ENCODE measurements around the gene ZAP70.
A peak's percentile ranks its signal among the peaks of the same experiment; 100 is the strongest.

Gene ZAP70

GRCh38 chr2:97752342-97753334 is 39.3 kb downstream of the ZAP70 start:
- DNase-seq (ENCODE audit: low read depth in 2 of 2): no peak

- DNase-seq (ENCODE audit: low read depth in 2 of 2): no peak
These were observed 41.4 kb downstream of the ZAP70 start for GRCh38 chr2:97754690-97755346.

- no peak for DNase-seq (ENCODE audit: low read depth in 2 of 2)
These were observed 42.1 kb downstream of the ZAP70 start for GRCh38 chr2:97755491-97755890.

GRCh38 chr2:97757062-97757461 is 43.7 kb downstream of the ZAP70 start:
- DNase-seq (ENCODE audit: low read depth in 2 of 2): no peak

- DNase-seq (ENCODE audit: low read depth in 2 of 2): no peak
These were observed 44.8 kb downstream of the ZAP70 start for GRCh38 chr2:97758131-97758705.

GRCh38 chr2:97759727-97760407 is 46.5 kb downstream of the ZAP70 start:
- no peak for DNase-seq (ENCODE audit: low read depth in 2 of 2)

- no peak for DNase-seq (ENCODE audit: low read depth in 2 of 2)
These were observed 47.2 kb downstream of the ZAP70 start for GRCh38 chr2:97760480-97761049.

- DNase-seq (ENCODE audit: low read depth in 2 of 2): peak in 1 of 2 donors; percentile 39
These were observed 47.8 kb downstream of the ZAP70 start for GRCh38 chr2:97761192-97761591.

- DNase-seq (ENCODE audit: low read depth in 2 of 2): no peak
These were observed 49.9 kb downstream of the ZAP70 start for GRCh38 chr2:97763176-97763845.

GRCh38 chr2:97764559-97765263 is 51.3 kb downstream of the ZAP70 start:
- DNase-seq (ENCODE audit: low read depth in 2 of 2): no peak

GRCh38 chr2:97765933-97766332 is 52.6 kb downstream of the ZAP70 start:
- DNase-seq (ENCODE audit: low read depth in 2 of 2): no peak

GRCh38 chr2:97766567-97766966 is 53.2 kb downstream of the ZAP70 start:
- DNase-seq (ENCODE audit: low read depth in 2 of 2): no peak

GRCh38 chr2:97769308-97769707 is 55.9 kb downstream of the ZAP70 start:
- DNase-seq (ENCODE audit: low read depth in 2 of 2): no peak

GRCh38 chr2:97769711-97770110 is 56.3 kb downstream of the ZAP70 start:
- no peak for DNase-seq (ENCODE audit: low read depth in 2 of 2)

- DNase-seq (ENCODE audit: low read depth in 2 of 2): no peak
These were observed 57.1 kb downstream of the ZAP70 start for GRCh38 chr2:97770445-97770844.

GRCh38 chr2:97774425-97774824 is 61.0 kb downstream of the ZAP70 start:
- DNase-seq (ENCODE audit: low read depth in 2 of 2): no peak

- no peak for DNase-seq (ENCODE audit: low read depth in 2 of 2)
These were observed 61.7 kb downstream of the ZAP70 start for GRCh38 chr2:97775074-97775473.

GRCh38 chr2:97779141-97779540 is 65.8 kb downstream of the ZAP70 start:
- DNase-seq (ENCODE audit: low read depth in 2 of 2): no peak

- DNase-seq (ENCODE audit: low read depth in 2 of 2): no peak
These were observed 68.6 kb downstream of the ZAP70 start for GRCh38 chr2:97781981-97782380.

GRCh38 chr2:97784953-97785352 is 71.6 kb downstream of the ZAP70 start:
- no peak for DNase-seq (ENCODE audit: low read depth in 2 of 2)

All from stimulated activated CD4-positive, alpha-beta T cell treated with anti-CD3 and anti-CD28 coated beads, Interleukin-1b, Interleukin-23, amount 100 ng/mL, for 4 hours (primary cell).